GM23338 (cell line): ENCODE data around the gene CELSR1. TPM values are rescaled to one million over a fixed set of nuclear protein-coding genes. Genes with fewer than 3 reads are reported as not detected.

ENCODE experiments used
- ATAC-seq: fragments of 200-7000 bp; cut with Tn5 transposase; 3 replicates; pipeline ENCODE4 v1.9.1; 2020
- DNase-seq: peaks from one replicate; pipeline ENCODE4 v3.0.0-alpha.2; 2015; ENCODE audit warnings: low spot score
- H2AFZ ChIP-seq: fragments of 200-600 bp; sonication (generic); 2 replicates; pipeline ENCODE4 v1.8.0; 2016; ENCODE audit warnings: antibody characterized with exemption, mild to moderate bottlenecking, moderate library complexity
- H3F3A ChIP-seq: fragments of 200-600 bp; sonication (generic); replicated peaks from 2 replicates; pipeline ENCODE4 v1.8.0; 2017; ENCODE audit warnings: antibody characterized with exemption, mixed run types, low read depth
- H3K27ac ChIP-seq: fragments of 200-600 bp; sonication (generic); 2 replicates; pipeline ENCODE4 v1.6.1; 2016; ENCODE audit warnings: low read depth
- H3K27me3 ChIP-seq: fragments of 200-600 bp; sonication (generic); 2 replicates; pipeline ENCODE4 v1.8.0; 2016; ENCODE audit warnings: mild to moderate bottlenecking, mixed run types, moderate library complexity; ENCODE audit not compliant: insufficient read depth
- H3K36me3 ChIP-seq: fragments of 200-600 bp; sonication (generic); 2 replicates; pipeline ENCODE4 v1.8.0; 2016; ENCODE audit warnings: mild to moderate bottlenecking; ENCODE audit not compliant: insufficient read depth
- H3K4me1 ChIP-seq: fragments of 200-600 bp; sonication (generic); 2 replicates; pipeline ENCODE4 v1.8.0; 2016; ENCODE audit warnings: mild to moderate bottlenecking, moderate library complexity; ENCODE audit not compliant: insufficient read depth
- H3K4me2 ChIP-seq: fragments of 200-600 bp; sonication (generic); 2 replicates; pipeline ENCODE4 v1.7.1; 2017; ENCODE audit warnings: mixed run types
- H3K4me3 ChIP-seq: fragments of 200-600 bp; sonication (generic); 2 replicates; pipeline ENCODE4 v1.6.1; 2016; ENCODE audit warnings: mixed run types
- H3K79me2 ChIP-seq: fragments of 200-600 bp; sonication (generic); replicated peaks from 2 replicates; pipeline ENCODE4 v1.8.0; 2017; ENCODE audit warnings: mild to moderate bottlenecking; ENCODE audit not compliant: insufficient read depth
- H3K9me2 ChIP-seq: fragments of 200-600 bp; sonication (generic); 2 replicates; pipeline ENCODE4 v1.8.0; 2017; ENCODE audit not compliant: insufficient read depth
- H4K20me1 ChIP-seq: fragments of 200-600 bp; sonication (generic); replicated peaks from 2 replicates; pipeline ENCODE4 v1.8.0; 2017; ENCODE audit warnings: mild to moderate bottlenecking; ENCODE audit not compliant: insufficient read depth
- H3K27ac Mint-ChIP-seq: 2 replicates; pipeline ENCODE4 v1.8.0; 2020; ENCODE audit warnings: inconsistent platforms, mild to moderate bottlenecking, moderate library complexity, mixed read lengths
- H3K27me3 Mint-ChIP-seq: 3 replicates; pipeline ENCODE4 v1.8.0; 2022; ENCODE audit warnings: low read depth, mild to moderate bottlenecking, moderate library complexity, mixed read lengths, inconsistent platforms; ENCODE audit not compliant: insufficient read depth, poor library complexity
- H3K36me3 Mint-ChIP-seq: 3 replicates; pipeline ENCODE4 v1.8.0; 2021; ENCODE audit warnings: low read depth, mild to moderate bottlenecking, inconsistent platforms, moderate library complexity, mixed read lengths
- H3K4me1 Mint-ChIP-seq: 3 replicates; pipeline ENCODE4 v1.8.0; 2020; ENCODE audit warnings: mild to moderate bottlenecking, inconsistent platforms, mixed read lengths
- H3K4me3 Mint-ChIP-seq: 3 replicates; pipeline ENCODE4 v1.8.0; 2021; ENCODE audit warnings: moderate library complexity, mild to moderate bottlenecking, inconsistent platforms, mixed read lengths
- H3K9me3 Mint-ChIP-seq: 3 replicates; pipeline ENCODE4 v1.8.0; 2020; ENCODE audit warnings: moderate library complexity, mild to moderate bottlenecking, inconsistent platforms, mixed read lengths
- CREB1 ChIP-seq: fragments of 250-450 bp; sonication (Bioruptor Pico); IDR thresholded peaks from 2 replicates; pipeline ENCODE4 v1.5.0; 2020; ENCODE audit warnings: low read depth, mild to moderate bottlenecking, moderate library complexity
- EZH2 ChIP-seq: fragments of 200-600 bp; sonication (generic); IDR thresholded peaks from one replicate; pipeline ENCODE4 v1.8.0; 2017; ENCODE audit warnings: antibody characterized with exemption, mild to moderate bottlenecking, low read depth; ENCODE audit not compliant: unreplicated experiment
- EZH2phosphoT487 ChIP-seq: fragments of 200-600 bp; sonication (generic); IDR thresholded peaks from one replicate; pipeline ENCODE4 v1.8.1; 2018; ENCODE audit warnings: antibody characterized with exemption; ENCODE audit not compliant: unreplicated experiment
- JUNB ChIP-seq: IDR thresholded peaks from one replicate; pipeline ENCODE4 v1.6.1; 2016; ENCODE audit warnings: antibody characterized with exemption; ENCODE audit not compliant: unreplicated experiment
- NANOG ChIP-seq: IDR thresholded peaks from 2 replicates; pipeline ENCODE4 v1.6.1; 2016; ENCODE audit warnings: antibody characterized with exemption, borderline replicate concordance
- POLR2AphosphoS5 ChIP-seq: IDR thresholded peaks from 2 replicates; pipeline ENCODE4 v1.6.1; 2016; ENCODE audit warnings: antibody characterized with exemption, low read depth
- STAT1 ChIP-seq: IDR thresholded peaks from one replicate; pipeline ENCODE4 v1.6.1; 2016; ENCODE audit warnings: antibody characterized with exemption; ENCODE audit not compliant: unreplicated experiment
- ZNF114 ChIP-seq: fragments of 250-450 bp; sonication (Bioruptor Pico); IDR thresholded peaks from 2 replicates; pipeline ENCODE4 v1.5.0; 2020; ENCODE audit warnings: mild to moderate bottlenecking, moderate library complexity
- ZNF331 ChIP-seq: fragments of 250-450 bp; sonication (Bioruptor Pico); IDR thresholded peaks from 2 replicates; pipeline ENCODE4 v1.5.0; 2020; ENCODE audit warnings: low read depth, mild to moderate bottlenecking, moderate library complexity
- polyA plus RNA-seq: library from polyadenylated mRNA; unstranded; fragments of >200 nt; fragmentation: Nextera tagmentation; extraction: Ambion mirVana; gene quantifications from 2 replicates; pipeline ENCODE4 v1.2.1, GENCODE V29; 2016
- total RNA-seq: library from RNA; depleted of rRNA; stranded (reverse); fragments of >200 nt; shearing (Covaris generic); gene quantifications from 2 replicates; pipeline ENCODE4 v1.2.3, GENCODE V29; 2014
- TF ChIP-seq, protein P1 (sequence below): IDR thresholded peaks from one replicate; pipeline ENCODE4 v1.6.1; 2018; ENCODE audit warnings: antibody characterized with exemption; ENCODE audit not compliant: unreplicated experiment
- TF ChIP-seq, protein P2 (sequence below): fragments of 250-450 bp; sonication (Bioruptor Pico); IDR thresholded peaks from 2 replicates; pipeline ENCODE4 v1.5.0; 2020; ENCODE audit warnings: mild to moderate bottlenecking, moderate library complexity
- TF ChIP-seq, protein P3 (sequence below), 2 experiments: fragments of 200-600 bp in 1 of 2; sonication (generic) in 1 of 2; conservative IDR thresholded peaks; 2 replicates each; pipeline versions ENCODE4 v1.5.1 to v1.6.1; 2016 to 2017; ENCODE audit warnings: antibody characterized with exemption in 2 of 2, low read depth in 2 of 2, mild to moderate bottlenecking in 2 of 2, moderate library complexity in 1 of 2
- TF ChIP-seq, protein P4 (sequence below): IDR thresholded peaks from 2 replicates; pipeline ENCODE4 v1.6.1; 2016; ENCODE audit warnings: antibody characterized with exemption

CELSR1 gene
- total and polyA plus RNA-seq, 2 experiments from 2014 or later: 4.8 to 20.4 TPM

DNA sequence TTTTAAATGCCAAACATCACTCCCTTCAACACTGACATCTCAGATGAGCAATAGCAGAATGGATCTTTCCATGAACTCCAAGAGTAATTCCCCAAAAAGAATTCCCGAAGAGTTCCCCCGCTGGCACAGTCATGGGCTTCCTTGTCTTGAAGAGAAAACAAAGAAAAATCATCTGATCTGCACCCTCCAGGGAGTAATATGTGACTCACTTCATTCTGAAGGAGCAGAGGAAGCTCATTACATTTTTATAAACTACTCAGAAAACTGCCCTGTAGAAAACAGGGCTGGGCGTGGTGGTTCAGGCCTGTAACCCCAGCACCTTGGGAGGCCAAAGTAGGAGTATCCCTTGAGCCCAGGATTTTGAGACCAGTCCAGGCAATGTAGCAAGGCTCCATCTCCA, 35.7 kb downstream of the CELSR1 start:
- Mint-ChIP-seq H3K27ac (no peak overlapping the region), H3K4me3 (no peak overlapping the region), H3K27me3 (peaks cover 8% of the 10 kb centered on the region), H3K36me3 (no peaks in the 10 kb centered on the region), H3K9me3 (no peaks in the 10 kb centered on the region), H3K4me1 (peaks cover 34% of the 10 kb centered on the region)
- Histone ChIP-seq H3K4me2 (no peak overlapping the region), H3K36me3 (no peaks in the 10 kb centered on the region), H3K27ac (no peak overlapping the region), H3F3A (no peaks in the 10 kb centered on the region), H3K79me2 (peaks cover 3% of the 10 kb centered on the region; the same call in 1 of the 2 replicates), H3K4me3 (no peak overlapping the region), H3K9me2 (no peaks in the 10 kb centered on the region), H3K4me1 (peaks cover 16% of the 10 kb centered on the region), H3K27me3 (no peaks in the 10 kb centered on the region), H2AFZ (no peak overlapping the region), H4K20me1 (peaks cover 4% of the 10 kb centered on the region; the same call in 1 of the 2 replicates)
- ATAC-seq: no peak
- TF ChIP-seq EZH2phosphoT487 (no peak), CREB1 (CRISPR knock-in tag) (no peak), JUNB (no peak), EZH2 (no peak), ZNF114 (CRISPR knock-in tag) (no peak), POLR2AphosphoS5 (no peak), STAT1 (no peak), ZNF331 (CRISPR knock-in tag) (no peak), NANOG (no peak)
- TF ChIP-seq, protein P1, sequence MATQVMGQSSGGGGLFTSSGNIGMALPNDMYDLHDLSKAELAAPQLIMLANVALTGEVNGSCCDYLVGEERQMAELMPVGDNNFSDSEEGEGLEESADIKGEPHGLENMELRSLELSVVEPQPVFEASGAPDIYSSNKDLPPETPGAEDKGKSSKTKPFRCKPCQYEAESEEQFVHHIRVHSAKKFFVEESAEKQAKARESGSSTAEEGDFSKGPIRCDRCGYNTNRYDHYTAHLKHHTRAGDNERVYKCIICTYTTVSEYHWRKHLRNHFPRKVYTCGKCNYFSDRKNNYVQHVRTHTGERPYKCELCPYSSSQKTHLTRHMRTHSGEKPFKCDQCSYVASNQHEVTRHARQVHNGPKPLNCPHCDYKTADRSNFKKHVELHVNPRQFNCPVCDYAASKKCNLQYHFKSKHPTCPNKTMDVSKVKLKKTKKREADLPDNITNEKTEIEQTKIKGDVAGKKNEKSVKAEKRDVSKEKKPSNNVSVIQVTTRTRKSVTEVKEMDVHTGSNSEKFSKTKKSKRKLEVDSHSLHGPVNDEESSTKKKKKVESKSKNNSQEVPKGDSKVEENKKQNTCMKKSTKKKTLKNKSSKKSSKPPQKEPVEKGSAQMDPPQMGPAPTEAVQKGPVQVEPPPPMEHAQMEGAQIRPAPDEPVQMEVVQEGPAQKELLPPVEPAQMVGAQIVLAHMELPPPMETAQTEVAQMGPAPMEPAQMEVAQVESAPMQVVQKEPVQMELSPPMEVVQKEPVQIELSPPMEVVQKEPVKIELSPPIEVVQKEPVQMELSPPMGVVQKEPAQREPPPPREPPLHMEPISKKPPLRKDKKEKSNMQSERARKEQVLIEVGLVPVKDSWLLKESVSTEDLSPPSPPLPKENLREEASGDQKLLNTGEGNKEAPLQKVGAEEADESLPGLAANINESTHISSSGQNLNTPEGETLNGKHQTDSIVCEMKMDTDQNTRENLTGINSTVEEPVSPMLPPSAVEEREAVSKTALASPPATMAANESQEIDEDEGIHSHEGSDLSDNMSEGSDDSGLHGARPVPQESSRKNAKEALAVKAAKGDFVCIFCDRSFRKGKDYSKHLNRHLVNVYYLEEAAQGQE: no peak
- TF ChIP-seq, protein P2, sequence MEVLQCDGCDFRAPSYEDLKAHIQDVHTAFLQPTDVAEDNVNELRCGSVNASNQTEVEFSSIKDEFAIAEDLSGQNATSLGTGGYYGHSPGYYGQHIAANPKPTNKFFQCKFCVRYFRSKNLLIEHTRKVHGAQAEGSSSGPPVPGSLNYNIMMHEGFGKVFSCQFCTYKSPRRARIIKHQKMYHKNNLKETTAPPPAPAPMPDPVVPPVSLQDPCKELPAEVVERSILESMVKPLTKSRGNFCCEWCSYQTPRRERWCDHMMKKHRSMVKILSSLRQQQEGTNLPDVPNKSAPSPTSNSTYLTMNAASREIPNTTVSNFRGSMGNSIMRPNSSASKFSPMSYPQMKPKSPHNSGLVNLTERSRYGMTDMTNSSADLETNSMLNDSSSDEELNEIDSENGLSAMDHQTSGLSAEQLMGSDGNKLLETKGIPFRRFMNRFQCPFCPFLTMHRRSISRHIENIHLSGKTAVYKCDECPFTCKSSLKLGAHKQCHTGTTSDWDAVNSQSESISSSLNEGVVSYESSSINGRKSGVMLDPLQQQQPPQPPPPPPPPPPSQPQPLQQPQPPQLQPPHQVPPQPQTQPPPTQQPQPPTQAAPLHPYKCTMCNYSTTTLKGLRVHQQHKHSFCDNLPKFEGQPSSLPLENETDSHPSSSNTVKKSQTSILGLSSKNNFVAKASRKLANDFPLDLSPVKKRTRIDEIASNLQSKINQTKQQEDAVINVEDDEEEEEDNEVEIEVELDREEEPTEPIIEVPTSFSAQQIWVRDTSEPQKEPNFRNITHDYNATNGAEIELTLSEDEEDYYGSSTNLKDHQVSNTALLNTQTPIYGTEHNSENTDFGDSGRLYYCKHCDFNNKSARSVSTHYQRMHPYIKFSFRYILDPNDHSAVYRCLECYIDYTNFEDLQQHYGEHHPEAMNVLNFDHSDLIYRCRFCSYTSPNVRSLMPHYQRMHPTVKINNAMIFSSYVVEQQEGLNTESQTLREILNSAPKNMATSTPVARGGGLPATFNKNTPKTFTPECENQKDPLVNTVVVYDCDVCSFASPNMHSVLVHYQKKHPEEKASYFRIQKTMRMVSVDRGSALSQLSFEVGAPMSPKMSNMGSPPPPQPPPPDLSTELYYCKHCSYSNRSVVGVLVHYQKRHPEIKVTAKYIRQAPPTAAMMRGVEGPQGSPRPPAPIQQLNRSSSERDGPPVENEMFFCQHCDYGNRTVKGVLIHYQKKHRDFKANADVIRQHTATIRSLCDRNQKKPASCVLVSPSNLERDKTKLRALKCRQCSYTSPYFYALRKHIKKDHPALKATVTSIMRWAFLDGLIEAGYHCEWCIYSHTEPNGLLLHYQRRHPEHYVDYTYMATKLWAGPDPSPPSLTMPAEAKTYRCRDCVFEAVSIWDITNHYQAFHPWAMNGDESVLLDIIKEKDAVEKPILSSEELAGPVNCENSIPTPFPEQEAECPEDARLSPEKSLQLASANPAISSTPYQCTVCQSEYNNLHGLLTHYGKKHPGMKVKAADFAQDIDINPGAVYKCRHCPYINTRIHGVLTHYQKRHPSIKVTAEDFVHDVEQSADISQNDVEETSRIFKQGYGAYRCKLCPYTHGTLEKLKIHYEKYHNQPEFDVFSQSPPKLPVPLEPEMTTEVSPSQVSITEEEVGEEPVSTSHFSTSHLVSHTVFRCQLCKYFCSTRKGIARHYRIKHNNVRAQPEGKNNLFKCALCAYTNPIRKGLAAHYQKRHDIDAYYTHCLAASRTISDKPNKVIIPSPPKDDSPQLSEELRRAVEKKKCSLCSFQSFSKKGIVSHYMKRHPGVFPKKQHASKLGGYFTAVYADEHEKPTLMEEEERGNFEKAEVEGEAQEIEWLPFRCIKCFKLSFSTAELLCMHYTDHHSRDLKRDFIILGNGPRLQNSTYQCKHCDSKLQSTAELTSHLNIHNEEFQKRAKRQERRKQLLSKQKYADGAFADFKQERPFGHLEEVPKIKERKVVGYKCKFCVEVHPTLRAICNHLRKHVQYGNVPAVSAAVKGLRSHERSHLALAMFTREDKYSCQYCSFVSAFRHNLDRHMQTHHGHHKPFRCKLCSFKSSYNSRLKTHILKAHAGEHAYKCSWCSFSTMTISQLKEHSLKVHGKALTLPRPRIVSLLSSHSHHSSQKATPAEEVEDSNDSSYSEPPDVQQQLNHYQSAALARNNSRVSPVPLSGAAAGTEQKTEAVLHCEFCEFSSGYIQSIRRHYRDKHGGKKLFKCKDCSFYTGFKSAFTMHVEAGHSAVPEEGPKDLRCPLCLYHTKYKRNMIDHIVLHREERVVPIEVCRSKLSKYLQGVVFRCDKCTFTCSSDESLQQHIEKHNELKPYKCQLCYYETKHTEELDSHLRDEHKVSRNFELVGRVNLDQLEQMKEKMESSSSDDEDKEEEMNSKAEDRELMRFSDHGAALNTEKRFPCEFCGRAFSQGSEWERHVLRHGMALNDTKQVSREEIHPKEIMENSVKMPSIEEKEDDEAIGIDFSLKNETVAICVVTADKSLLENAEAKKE (CRISPR knock-in tag): no peak
- TF ChIP-seq, protein P3, sequence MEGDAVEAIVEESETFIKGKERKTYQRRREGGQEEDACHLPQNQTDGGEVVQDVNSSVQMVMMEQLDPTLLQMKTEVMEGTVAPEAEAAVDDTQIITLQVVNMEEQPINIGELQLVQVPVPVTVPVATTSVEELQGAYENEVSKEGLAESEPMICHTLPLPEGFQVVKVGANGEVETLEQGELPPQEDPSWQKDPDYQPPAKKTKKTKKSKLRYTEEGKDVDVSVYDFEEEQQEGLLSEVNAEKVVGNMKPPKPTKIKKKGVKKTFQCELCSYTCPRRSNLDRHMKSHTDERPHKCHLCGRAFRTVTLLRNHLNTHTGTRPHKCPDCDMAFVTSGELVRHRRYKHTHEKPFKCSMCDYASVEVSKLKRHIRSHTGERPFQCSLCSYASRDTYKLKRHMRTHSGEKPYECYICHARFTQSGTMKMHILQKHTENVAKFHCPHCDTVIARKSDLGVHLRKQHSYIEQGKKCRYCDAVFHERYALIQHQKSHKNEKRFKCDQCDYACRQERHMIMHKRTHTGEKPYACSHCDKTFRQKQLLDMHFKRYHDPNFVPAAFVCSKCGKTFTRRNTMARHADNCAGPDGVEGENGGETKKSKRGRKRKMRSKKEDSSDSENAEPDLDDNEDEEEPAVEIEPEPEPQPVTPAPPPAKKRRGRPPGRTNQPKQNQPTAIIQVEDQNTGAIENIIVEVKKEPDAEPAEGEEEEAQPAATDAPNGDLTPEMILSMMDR (conservative IDR thresholded peaks at IDR 0.05; ENCODE audit: low read depth in 2 of 2): no peak
- TF ChIP-seq, protein P4, sequence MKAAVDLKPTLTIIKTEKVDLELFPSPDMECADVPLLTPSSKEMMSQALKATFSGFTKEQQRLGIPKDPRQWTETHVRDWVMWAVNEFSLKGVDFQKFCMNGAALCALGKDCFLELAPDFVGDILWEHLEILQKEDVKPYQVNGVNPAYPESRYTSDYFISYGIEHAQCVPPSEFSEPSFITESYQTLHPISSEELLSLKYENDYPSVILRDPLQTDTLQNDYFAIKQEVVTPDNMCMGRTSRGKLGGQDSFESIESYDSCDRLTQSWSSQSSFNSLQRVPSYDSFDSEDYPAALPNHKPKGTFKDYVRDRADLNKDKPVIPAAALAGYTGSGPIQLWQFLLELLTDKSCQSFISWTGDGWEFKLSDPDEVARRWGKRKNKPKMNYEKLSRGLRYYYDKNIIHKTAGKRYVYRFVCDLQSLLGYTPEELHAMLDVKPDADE: no peak
- no peak for DNase-seq
